Stimulated activated naive CD4-positive, alpha-beta T cell treated with Interleukin-2 at 50 U/mL for 16 hours (primary cell): Measurements from ENCODE around the gene USH1C.

ENCODE experiments used
- DNase-seq: peaks from one replicate; lab custom pipeline; 2025; lab: John Stamatoyannopoulos, UW

USH1C gene

GRCh38 chr11:17471501-17471900 is 72.7 kb downstream of the USH1C start:
- DNase-seq, result no peak

GRCh38 chr11:17469998-17470397 is 74.2 kb downstream of the USH1C start:
- no peak for DNase-seq

GRCh38 chr11:17468122-17468521 is 76.1 kb downstream of the USH1C start:
- no peak for DNase-seq

GRCh38 chr11:17463546-17464174 is 80.6 kb downstream of the USH1C start:
- no peak for DNase-seq

- DNase-seq, result no peak
These were observed 81.3 kb downstream of the USH1C start for GRCh38 chr11:17462940-17463339.

GRCh38 chr11:17460406-17460805 is 83.8 kb downstream of the USH1C start:
- no peak for DNase-seq

GRCh38 chr11:17459236-17459896 is 84.8 kb downstream of the USH1C start:
- DNase-seq, result no peak

- no peak for DNase-seq
These were observed 85.9 kb downstream of the USH1C start for GRCh38 chr11:17458268-17458667.

- DNase-seq, result no peak
These were observed 86.6 kb downstream of the USH1C start for GRCh38 chr11:17457396-17458173.

GRCh38 chr11:17452668-17453067 is 91.5 kb downstream of the USH1C start:
- no peak for DNase-seq

GRCh38 chr11:17449158-17449557 is 95.1 kb downstream of the USH1C start:
- DNase-seq, result no peak

- DNase-seq, result no peak
These were observed 97.7 kb downstream of the USH1C start for GRCh38 chr11:17446482-17446881.

- no peak for DNase-seq
These were observed 98.9 kb downstream of the USH1C start for GRCh38 chr11:17445240-17445795.

GRCh38 chr11:17443926-17444690 is 100.1 kb downstream of the USH1C start:
- no peak for DNase-seq
